Measurements from ENCODE around the gene MGLL. TPM values are rescaled to one million over a fixed set of nuclear protein-coding genes. Genes with fewer than 3 reads are reported as not detected.

Gene MGLL
- total RNA-seq, 3 donors from 2014 or later = 212 to 515 (median 221) TPM

- H3K4me1 ChIP-seq (ENCODE audit: low read depth) = no peaks in the 10 kb centered on the region
- TF ChIP-seq CTCF (IDR thresholded peaks at IDR 0.05) = no peak
- H3K4me3 ChIP-seq = no peak overlapping the region
- DNase-seq (no peak), ATAC-seq (no peak)
- no peaks in the 10 kb centered on the region for H3K36me3 ChIP-seq (ENCODE audit: low read depth)
- intact Hi-C loops (cut with DNase I, micrococcal nuclease) = no loop called here
- H3K9me3 ChIP-seq = no peaks in the 10 kb centered on the region
Observed at GRCh38 chr3:127726894-127727293, 95.4 kb downstream of the MGLL start.

- ATAC-seq (no peak), DNase-seq (no peak)
- no peak overlapping the region for H3K4me3 ChIP-seq
- no peak for TF ChIP-seq CTCF (IDR thresholded peaks at IDR 0.05)
- H3K9me3 ChIP-seq = no peaks in the 10 kb centered on the region
- H3K36me3 ChIP-seq (ENCODE audit: low read depth) = no peaks in the 10 kb centered on the region
- intact Hi-C loops (cut with DNase I, micrococcal nuclease) = no loop called here
- no peaks in the 10 kb centered on the region for H3K4me1 ChIP-seq (ENCODE audit: low read depth)
Observed at GRCh38 chr3:127723011-127723567, 99.2 kb downstream of the MGLL start.

GRCh38 chr3:127722091-127722784, 100.1 kb downstream of the MGLL start:
- TF ChIP-seq CTCF (IDR thresholded peaks at IDR 0.05) = no peak
- H3K36me3 ChIP-seq (ENCODE audit: low read depth) = no peaks in the 10 kb centered on the region
- ATAC-seq = no peak

GRCh38 chr3:127720985-127721935, 101.1 kb downstream of the MGLL start:
- intact Hi-C loops (cut with DNase I, micrococcal nuclease) = no loop called here
- DNase-seq = no peak
- Histone ChIP-seq H3K36me3 (ENCODE audit: low read depth) (no peaks in the 10 kb centered on the region), H3K4me1 (ENCODE audit: low read depth) (no peaks in the 10 kb centered on the region), H3K9me3 (no peaks in the 10 kb centered on the region), H3K4me3 (no peak overlapping the region)
- TF ChIP-seq CTCF (IDR thresholded peaks at IDR 0.05) = no peak
- ATAC-seq = no peak

More at GRCh38 chr3:127722091-127722784, 100.1 kb downstream of the MGLL start:
- H3K4me1 ChIP-seq (ENCODE audit: low read depth) = no peaks in the 10 kb centered on the region
- H3K9me3 ChIP-seq = no peaks in the 10 kb centered on the region
- intact Hi-C loops (cut with DNase I, micrococcal nuclease) = no loop called here
- no peak for DNase-seq
- H3K4me3 ChIP-seq = no peak overlapping the region

GRCh38 chr3:127720161-127720823, 102.0 kb downstream of the MGLL start:
- H3K4me1 ChIP-seq (ENCODE audit: low read depth) = no peaks in the 10 kb centered on the region
- H3K36me3 ChIP-seq (ENCODE audit: low read depth) = no peaks in the 10 kb centered on the region
- H3K9me3 ChIP-seq = no peaks in the 10 kb centered on the region
- intact Hi-C loops (cut with DNase I, micrococcal nuclease) = no loop called here
- no peak for DNase-seq
- no peak overlapping the region for H3K4me3 ChIP-seq
- ATAC-seq = no peak
- no peak for TF ChIP-seq CTCF (IDR thresholded peaks at IDR 0.05)

Data from mucosa of descending colon (tissue), 3 donors.